Uterus (tissue), 2 donors: ENCODE data around the gene PACS1.

Experiments used
- CTCF ChIP-seq, 4 experiments: fragments of 200-600 bp in 2 of 4; fragments of 450-650 bp in 2 of 4; sonication (generic) in 2 of 4; IDR thresholded peaks; one replicate each; pipeline ENCODE4 v1.5.1; 2016 to 2019; ENCODE audit warnings: antibody characterized with exemption in 4 of 4, mild to moderate bottlenecking in 2 of 4, moderate library complexity in 1 of 4
- POLR2A ChIP-seq, 2 donors: fragments of 450-650 bp; IDR thresholded peaks; one replicate each; pipeline ENCODE4 v1.6.1; 2016; ENCODE audit warnings: antibody characterized with exemption in 2 of 2, mild to moderate bottlenecking in 1 of 2, moderate library complexity in 1 of 2

- TF ChIP-seq CTCF (IDR thresholded peaks at IDR 0.05) (no peak), POLR2A (IDR thresholded peaks at IDR 0.05) (no peak)
Observed at GRCh38 chr11:66243782-66244535, 173.9 kb downstream of the PACS1 start.
